Loucy (cell line): ENCODE results near the gene FGFR2.

ENCODE experiments used
- H2AFZ ChIP-seq: fragments of 200-600 bp; sonication (generic); 2 replicates; pipeline ENCODE4 v1.6.0; 2016; ENCODE audit warnings: antibody characterized with exemption, mild to moderate bottlenecking, low read length, moderate library complexity
- H3F3A ChIP-seq: fragments of 200-600 bp; 2 replicates; pipeline ENCODE4 v1.6.0; 2016; ENCODE audit warnings: antibody characterized with exemption, low read depth, mild to moderate bottlenecking
- H3K27me3 ChIP-seq: fragments of 200-600 bp; sonication (generic); 2 replicates; pipeline ENCODE4 v1.6.1; 2014; ENCODE audit warnings: low read length, mild to moderate bottlenecking; ENCODE audit not compliant: insufficient read depth, poor library complexity, severe bottlenecking
- H3K36me3 ChIP-seq: fragments of 200-600 bp; sonication (generic); 2 replicates; pipeline ENCODE4 v1.6.1; 2016; ENCODE audit warnings: low read length; ENCODE audit not compliant: insufficient read depth
- H3K4me1 ChIP-seq: fragments of 200-600 bp; sonication (generic); 2 replicates; pipeline ENCODE4 v1.5.1; 2014; ENCODE audit warnings: low read length, mild to moderate bottlenecking; ENCODE audit not compliant: insufficient read depth, poor library complexity, severe bottlenecking
- H3K4me2 ChIP-seq: fragments of 200-600 bp; sonication (generic); 2 replicates; pipeline ENCODE4 v1.6.0; 2014; ENCODE audit warnings: antibody characterized with exemption, low read length, low read depth, mild to moderate bottlenecking; ENCODE audit not compliant: poor library complexity, severe bottlenecking
- H3K4me3 ChIP-seq: fragments of 200-600 bp; sonication (generic); 2 replicates; pipeline ENCODE4 v1.5.1; 2014; ENCODE audit warnings: low read length, mild to moderate bottlenecking, mixed read lengths; ENCODE audit not compliant: poor library complexity, severe bottlenecking
- H3K79me2 ChIP-seq: fragments of 200-600 bp; sonication (generic); 2 replicates; pipeline ENCODE4 v1.6.1; 2014; ENCODE audit warnings: low read length; ENCODE audit not compliant: insufficient read depth
- H3K9ac ChIP-seq: fragments of 200-600 bp; sonication (generic); 2 replicates; pipeline ENCODE4 v1.6.0; 2014; ENCODE audit warnings: mild to moderate bottlenecking, low read depth, low read length, moderate library complexity; ENCODE audit not compliant: poor library complexity, severe bottlenecking
- H3K9me2 ChIP-seq: fragments of 200-600 bp; sonication (generic); replicated peaks from 2 replicates; pipeline ENCODE4 v1.6.1; 2016; ENCODE audit warnings: low read depth, low read length, mixed read lengths
- H3K9me3 ChIP-seq: fragments of 200-600 bp; sonication (generic); 2 replicates; pipeline ENCODE4 v1.6.1; 2014; ENCODE audit warnings: mild to moderate bottlenecking, antibody characterized with exemption, low read length, low read depth; ENCODE audit not compliant: insufficient read depth
- H4K20me1 ChIP-seq: fragments of 200-600 bp; sonication (generic); 2 replicates; pipeline ENCODE4 v1.6.0; 2014; ENCODE audit warnings: antibody characterized with exemption, low read length, mild to moderate bottlenecking; ENCODE audit not compliant: insufficient read depth, poor library complexity, severe bottlenecking
- EZH2phosphoT487 ChIP-seq: fragments of 200-600 bp; IDR thresholded peaks from 2 replicates; pipeline ENCODE4 v1.6.1; 2018; ENCODE audit warnings: antibody characterized with exemption, mild to moderate bottlenecking, moderate library complexity, borderline replicate concordance
- TF ChIP-seq, protein P1 (sequence below): fragments of 200-600 bp; sonication (generic); conservative IDR thresholded peaks from 2 replicates; pipeline ENCODE4 v1.5.1; 2014; ENCODE audit warnings: mild to moderate bottlenecking, antibody characterized with exemption, low read length

The FGFR2 gene

GRCh38 chr10:121468726-121469125 is 129.5 kb downstream of the FGFR2 start:
- Histone ChIP-seq H3K4me1 (no peaks in the 10 kb centered on the region), H2AFZ (no peak overlapping the region), H3K9me2 (no peaks in the 10 kb centered on the region), H3K79me2 (no peaks in the 10 kb centered on the region), H3K36me3 (no peaks in the 10 kb centered on the region), H3K4me2 (no peak overlapping the region), H3K4me3 (no peak overlapping the region), H3K9ac (no peak overlapping the region), H3F3A (no peaks in the 10 kb centered on the region), H3K27me3 (no peaks in the 10 kb centered on the region), H4K20me1 (no peaks in the 10 kb centered on the region), H3K9me3 (no peaks in the 10 kb centered on the region; the same call in 1 of the 2 replicates)
- TF ChIP-seq, protein P1, sequence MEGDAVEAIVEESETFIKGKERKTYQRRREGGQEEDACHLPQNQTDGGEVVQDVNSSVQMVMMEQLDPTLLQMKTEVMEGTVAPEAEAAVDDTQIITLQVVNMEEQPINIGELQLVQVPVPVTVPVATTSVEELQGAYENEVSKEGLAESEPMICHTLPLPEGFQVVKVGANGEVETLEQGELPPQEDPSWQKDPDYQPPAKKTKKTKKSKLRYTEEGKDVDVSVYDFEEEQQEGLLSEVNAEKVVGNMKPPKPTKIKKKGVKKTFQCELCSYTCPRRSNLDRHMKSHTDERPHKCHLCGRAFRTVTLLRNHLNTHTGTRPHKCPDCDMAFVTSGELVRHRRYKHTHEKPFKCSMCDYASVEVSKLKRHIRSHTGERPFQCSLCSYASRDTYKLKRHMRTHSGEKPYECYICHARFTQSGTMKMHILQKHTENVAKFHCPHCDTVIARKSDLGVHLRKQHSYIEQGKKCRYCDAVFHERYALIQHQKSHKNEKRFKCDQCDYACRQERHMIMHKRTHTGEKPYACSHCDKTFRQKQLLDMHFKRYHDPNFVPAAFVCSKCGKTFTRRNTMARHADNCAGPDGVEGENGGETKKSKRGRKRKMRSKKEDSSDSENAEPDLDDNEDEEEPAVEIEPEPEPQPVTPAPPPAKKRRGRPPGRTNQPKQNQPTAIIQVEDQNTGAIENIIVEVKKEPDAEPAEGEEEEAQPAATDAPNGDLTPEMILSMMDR, result no peak
- no peak for TF ChIP-seq EZH2phosphoT487

DNA sequence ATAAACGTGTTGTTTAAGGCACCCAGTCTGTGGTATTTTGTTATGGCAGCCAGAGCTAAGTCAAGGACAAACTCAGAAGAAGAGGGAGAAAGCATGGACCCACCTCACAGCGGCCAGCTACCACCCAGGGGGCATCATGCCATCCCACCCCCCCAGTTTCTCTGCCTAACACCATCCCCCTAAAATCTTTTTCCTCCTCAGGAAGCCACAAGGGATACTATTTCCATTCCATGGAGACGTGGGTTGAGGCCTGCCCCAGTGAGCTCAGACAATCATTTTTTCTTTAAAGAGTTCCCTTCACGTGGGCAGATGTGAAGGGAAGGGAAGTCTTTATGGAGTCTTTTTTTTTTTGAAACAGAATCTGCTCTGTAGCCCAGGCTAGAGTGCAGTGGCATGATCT is 131.8 kb downstream of the FGFR2 start:
- no peaks in the 10 kb centered on the region for H3K4me1 ChIP-seq
- H2AFZ ChIP-seq, result no peak overlapping the region

GRCh38 chr10:121465215-121465614 is 133.0 kb downstream of the FGFR2 start:
- Histone ChIP-seq H4K20me1 (no peaks in the 10 kb centered on the region), H3K4me3 (no peak overlapping the region), H3K9me2 (no peaks in the 10 kb centered on the region), H3K27me3 (no peaks in the 10 kb centered on the region), H3K9ac (no peak overlapping the region), H3K9me3 (no peaks in the 10 kb centered on the region; the same call in 1 of the 2 replicates), H3K36me3 (no peaks in the 10 kb centered on the region), H3K4me1 (no peaks in the 10 kb centered on the region), H2AFZ (no peak overlapping the region), H3K79me2 (no peaks in the 10 kb centered on the region), H3K4me2 (no peak overlapping the region), H3F3A (no peaks in the 10 kb centered on the region)
- no peak for TF ChIP-seq EZH2phosphoT487
- TF ChIP-seq, protein P1, result no peak

More for the DNA sequence above, 131.8 kb downstream of the FGFR2 start:
- TF ChIP-seq, protein P1, result no peak
- no peak for TF ChIP-seq EZH2phosphoT487
- H3K9me3 ChIP-seq, result no peaks in the 10 kb centered on the region; the same call in 1 of the 2 replicates
- no peaks in the 10 kb centered on the region for H3K9me2 ChIP-seq
- no peak overlapping the region for H3K4me2 ChIP-seq
- no peaks in the 10 kb centered on the region for H3K36me3 ChIP-seq
- no peaks in the 10 kb centered on the region for H4K20me1 ChIP-seq
- no peaks in the 10 kb centered on the region for H3F3A ChIP-seq
- no peak overlapping the region for H3K4me3 ChIP-seq
- no peak overlapping the region for H3K9ac ChIP-seq
- H3K79me2 ChIP-seq, result no peaks in the 10 kb centered on the region
- no peaks in the 10 kb centered on the region for H3K27me3 ChIP-seq
